A549 treated with AZD9567 at 1 μM for 4 hours (cell line): Measurements from ENCODE around the gene NR2E3. TPM values are rescaled to one million over a fixed set of nuclear protein-coding genes. Genes with fewer than 3 reads are reported as not detected.

ENCODE experiments used
- total RNA-seq: library from RNA; stranded (reverse); fragments of 200-300 nt; extraction: Qiagen RNA extraction; gene quantifications from 5 replicates; pipeline ENCODE4 v1.2.3, GENCODE V29; 2022; ENCODE audit not compliant: insufficient read depth

The NR2E3 gene
- total RNA-seq = 0.17 to 0.26 TPM (median 0.21 TPM) in 4 of 5 replicates, not detected in the other

DNA sequence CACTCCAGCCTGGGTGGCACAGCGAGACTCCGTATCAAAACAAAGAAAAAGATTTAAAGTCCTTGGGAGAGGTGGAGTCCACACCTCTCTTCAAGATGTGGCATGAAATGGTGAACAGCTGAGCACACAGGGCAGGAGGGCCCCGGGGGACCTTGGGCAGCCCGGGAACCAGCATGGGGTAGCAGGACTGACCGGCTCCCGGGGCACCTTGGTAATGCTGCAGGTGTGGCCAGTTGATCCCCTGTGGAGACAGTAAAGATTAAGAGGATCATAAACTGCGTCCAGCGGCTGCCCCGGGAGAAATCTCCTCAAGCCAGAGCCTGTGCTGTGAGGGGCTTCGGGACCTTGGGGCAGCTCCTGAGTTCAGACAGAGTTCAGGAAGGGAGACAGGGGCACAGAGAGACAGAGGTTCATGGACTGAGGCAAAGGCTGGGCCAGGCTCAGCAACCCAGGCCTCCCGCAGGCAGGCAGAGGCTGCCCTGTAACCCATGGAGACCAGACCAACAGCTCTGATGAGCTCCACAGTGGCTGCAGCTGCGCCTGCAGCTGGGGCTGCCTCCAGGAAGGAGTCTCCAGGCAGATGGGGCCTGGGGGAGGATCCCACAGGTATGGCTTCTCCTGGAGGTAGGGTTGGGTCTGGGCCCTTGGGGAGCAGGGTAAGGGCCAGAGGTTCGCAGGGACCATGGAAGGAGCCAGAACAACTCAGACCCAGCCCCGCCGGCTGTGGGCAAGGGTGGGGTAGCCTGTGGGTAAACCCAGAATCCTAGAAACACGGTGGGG lies at the start of gene NR2E3:
Gene NR2E3 (plus strand): TSS at position 299 of the 780 bp plus-strand sequence. CDS start 190 bp downstream, at position 489.

